NCI-H1417 treated with DMSO at 0.1 percent for 48 hours (cell line): ENCODE data around the gene EREG.
"Not testable (repeated sequence)": the region's sequence is repeated elsewhere in the genome, so short reads cannot be mapped to it uniquely, and the experiment has no call there.

Source experiments
- DNase-seq: peaks from one replicate; lab custom pipeline; 2025; lab: John Stamatoyannopoulos, UW

Gene EREG

GRCh38 chr4:74364652-74365491, at the start of gene EREG:
EREG (plus strand) TSS chr4:74365145; CDS start chr4:74365309, 164 bp downstream.
- DNase-seq, result no peak

- no peak for DNase-seq
Observed at GRCh38 chr4:74315376-74315775, 49.6 kb upstream of the EREG start.

- no peak for DNase-seq
Observed at GRCh38 chr4:74316397-74316796, 48.5 kb upstream of the EREG start.

GRCh38 chr4:74317616-74318246, 47.2 kb upstream of the EREG start:
- DNase-seq, result no peak

- DNase-seq, result no peak
Observed at GRCh38 chr4:74318276-74318675, 46.7 kb upstream of the EREG start.

GRCh38 chr4:74319470-74319869, 45.5 kb upstream of the EREG start:
- no peak for DNase-seq

GRCh38 chr4:74320559-74321118, 44.3 kb upstream of the EREG start:
- DNase-seq, result peak; percentile 31

GRCh38 chr4:74322301-74322700, 42.6 kb upstream of the EREG start:
- DNase-seq, result no peak

- no peak for DNase-seq
Observed at GRCh38 chr4:74323663-74324062, 41.3 kb upstream of the EREG start.

GRCh38 chr4:74324262-74324661, 40.7 kb upstream of the EREG start:
- DNase-seq, result no peak

GRCh38 chr4:74325886-74326285, 39.1 kb upstream of the EREG start:
- DNase-seq, result no peak

GRCh38 chr4:74327762-74328161, 37.2 kb upstream of the EREG start:
- no peak for DNase-seq

- DNase-seq, result no peak
Observed at GRCh38 chr4:74328501-74328900, 36.4 kb upstream of the EREG start.

- DNase-seq, result no peak
Observed at GRCh38 chr4:74329307-74329706, 35.6 kb upstream of the EREG start.

GRCh38 chr4:74330295-74330750, 34.6 kb upstream of the EREG start:
- no peak for DNase-seq

GRCh38 chr4:74331252-74331651, 33.7 kb upstream of the EREG start:
- DNase-seq, result no peak

GRCh38 chr4:74331944-74332343, 33.0 kb upstream of the EREG start:
- no peak for DNase-seq

- DNase-seq, result no peak
Observed at GRCh38 chr4:74334636-74335035, 30.3 kb upstream of the EREG start.

- no peak for DNase-seq
Observed at GRCh38 chr4:74335341-74336021, 29.5 kb upstream of the EREG start.

- no peak for DNase-seq
Observed at GRCh38 chr4:74338792-74339333, 26.1 kb upstream of the EREG start.

GRCh38 chr4:74339501-74339900, 25.4 kb upstream of the EREG start:
- no peak for DNase-seq

GRCh38 chr4:74340421-74340820, 24.5 kb upstream of the EREG start:
- DNase-seq, result not testable (repeated sequence)
